Choroid plexus epithelial cell (primary cell): ENCODE measurements around the gene ULBP3.
"Not testable (repeated sequence)": the region's sequence is repeated elsewhere in the genome, so short reads cannot be mapped to it uniquely, and the experiment has no call there.

ENCODE experiments used
- DNase-seq: peaks from one replicate; pipeline ENCODE4 v3.0.0-alpha.2; 2010; ENCODE audit warnings: low read depth
- H3K4me3 ChIP-seq: 2 replicates; pipeline ENCODE4 v1.5.1; 2011; ENCODE audit warnings: low read depth, mild to moderate bottlenecking, control low read depth, low read length, moderate library complexity
- CTCF ChIP-seq: conservative IDR thresholded peaks from 2 replicates; pipeline ENCODE4 v1.5.1; 2011; ENCODE audit warnings: low read depth, mild to moderate bottlenecking, control low read depth, inconsistent platforms, low read length, moderate library complexity

ULBP3 gene

GRCh38 chr6:150079604-150080003, 10.7 kb upstream of the ULBP3 start:
- DNase-seq = peak; percentile 35
- no peak overlapping the region for H3K4me3 ChIP-seq
- TF ChIP-seq CTCF = no peak

GRCh38 chr6:150078788-150079187, 9.9 kb upstream of the ULBP3 start:
- peak; percentile 12 for DNase-seq
- H3K4me3 ChIP-seq = no peak overlapping the region
- TF ChIP-seq CTCF = no peak

- TF ChIP-seq CTCF = peak; percentile 44
- peak; percentile 29 for DNase-seq
- no peak overlapping the region for H3K4me3 ChIP-seq
These were observed 7.4 kb upstream of the ULBP3 start for GRCh38 chr6:150076196-150076893.

GRCh38 chr6:150075034-150075421, 6.1 kb upstream of the ULBP3 start:
- no peak for DNase-seq
- H3K4me3 ChIP-seq = no peak overlapping the region
- TF ChIP-seq CTCF = no peak

GRCh38 chr6:150074396-150075033, 5.6 kb upstream of the ULBP3 start:
- not testable (repeated sequence) for DNase-seq, H3K4me3 ChIP-seq

GRCh38 chr6:150072201-150072600, 3.3 kb upstream of the ULBP3 start:
- DNase-seq = no peak
- no peak for TF ChIP-seq CTCF

GRCh38 chr6:150070236-150070818, 1.4 kb upstream of the ULBP3 start:
- no peak overlapping the region for H3K4me3 ChIP-seq
- no peak for DNase-seq
- no peak for TF ChIP-seq CTCF

More at GRCh38 chr6:150072201-150072600, 3.3 kb upstream of the ULBP3 start:
- H3K4me3 ChIP-seq = no peak overlapping the region
